PC-3 (cell line): ENCODE data around the gene ADM2.

ENCODE experiments used
- EZH2 ChIP-seq: fragments of 300-600 bp; sonication (generic); IDR thresholded peaks from one replicate; pipeline ENCODE4 v1.6.1; 2017; ENCODE audit warnings: antibody characterized with exemption, mild to moderate bottlenecking, low read length; ENCODE audit not compliant: unreplicated experiment
- EZH2phosphoT487 ChIP-seq: fragments of 300-600 bp; sonication (generic); IDR thresholded peaks from 2 replicates; pipeline ENCODE4 v1.6.1; 2018; ENCODE audit warnings: mild to moderate bottlenecking, antibody characterized with exemption, low read length, borderline replicate concordance
- TF ChIP-seq, protein P1 (sequence below): fragments of 300-600 bp; sonication (generic); conservative IDR thresholded peaks from 2 replicates; pipeline ENCODE4 v1.5.1; 2017; ENCODE audit warnings: antibody characterized with exemption, low read depth, mild to moderate bottlenecking, low read length

DNA sequence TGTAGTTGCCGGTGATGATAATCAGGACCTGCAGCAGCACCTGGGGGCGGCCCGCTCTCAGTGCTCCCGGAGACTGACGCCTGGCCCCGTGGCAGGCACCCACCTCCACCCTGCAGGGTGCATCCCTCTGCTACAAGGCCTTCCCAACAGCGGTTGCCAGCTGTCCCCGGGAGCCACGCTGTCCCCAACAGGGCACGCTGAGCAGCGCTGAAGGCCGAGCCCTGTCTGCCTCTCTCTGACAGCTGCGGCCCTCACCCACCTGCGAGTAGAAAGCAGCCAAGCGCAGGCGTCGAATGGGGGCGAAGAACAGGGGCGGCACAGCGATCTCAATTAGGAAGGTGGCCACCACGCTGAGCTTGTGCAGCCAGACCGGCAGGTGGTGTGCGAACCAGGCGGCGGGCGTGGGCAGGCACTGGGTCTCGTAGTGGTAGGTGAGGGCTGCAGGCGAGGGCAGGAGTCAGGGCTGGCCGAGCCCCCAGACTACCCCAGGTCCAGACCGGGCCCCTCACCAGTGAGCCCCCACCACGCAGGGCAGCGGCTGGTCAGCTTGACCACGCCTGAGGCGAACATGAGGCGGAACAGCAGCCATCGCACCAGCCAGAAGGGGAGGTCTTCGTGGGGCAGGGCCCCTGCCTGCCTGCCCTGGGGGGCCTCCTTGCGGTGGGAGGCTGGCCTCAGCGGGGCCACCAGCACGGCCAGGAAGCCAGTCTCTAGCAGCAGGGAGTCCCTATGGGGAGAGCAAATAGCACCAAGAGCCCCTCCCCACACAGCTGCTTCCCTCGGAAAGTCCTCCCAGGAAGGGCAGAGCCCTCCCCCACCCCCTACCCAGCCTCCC lies 24.6 kb downstream of the ADM2 start:
- TF ChIP-seq, protein P1, sequence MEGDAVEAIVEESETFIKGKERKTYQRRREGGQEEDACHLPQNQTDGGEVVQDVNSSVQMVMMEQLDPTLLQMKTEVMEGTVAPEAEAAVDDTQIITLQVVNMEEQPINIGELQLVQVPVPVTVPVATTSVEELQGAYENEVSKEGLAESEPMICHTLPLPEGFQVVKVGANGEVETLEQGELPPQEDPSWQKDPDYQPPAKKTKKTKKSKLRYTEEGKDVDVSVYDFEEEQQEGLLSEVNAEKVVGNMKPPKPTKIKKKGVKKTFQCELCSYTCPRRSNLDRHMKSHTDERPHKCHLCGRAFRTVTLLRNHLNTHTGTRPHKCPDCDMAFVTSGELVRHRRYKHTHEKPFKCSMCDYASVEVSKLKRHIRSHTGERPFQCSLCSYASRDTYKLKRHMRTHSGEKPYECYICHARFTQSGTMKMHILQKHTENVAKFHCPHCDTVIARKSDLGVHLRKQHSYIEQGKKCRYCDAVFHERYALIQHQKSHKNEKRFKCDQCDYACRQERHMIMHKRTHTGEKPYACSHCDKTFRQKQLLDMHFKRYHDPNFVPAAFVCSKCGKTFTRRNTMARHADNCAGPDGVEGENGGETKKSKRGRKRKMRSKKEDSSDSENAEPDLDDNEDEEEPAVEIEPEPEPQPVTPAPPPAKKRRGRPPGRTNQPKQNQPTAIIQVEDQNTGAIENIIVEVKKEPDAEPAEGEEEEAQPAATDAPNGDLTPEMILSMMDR, result no peak
- TF ChIP-seq EZH2 (no peak), EZH2phosphoT487 (no peak)
